ENCODE data around the gene MRTFB. TPM values are rescaled to one million over a fixed set of nuclear protein-coding genes. Genes with fewer than 3 reads are reported as not detected.

The MRTFB gene
- total and polyA plus RNA-seq, 2 donors (not counting 3 experiments of a cell fraction or from before 2014, with no cell fraction given), result 19.6 to 49.5 TPM

- intact Hi-C loops (cut with micrococcal nuclease), result no loop called here
Observed at GRCh38 chr16:14180481-14180944, 109.4 kb downstream of the MRTFB start.

More at GRCh38 chr16:14180481-14180944, 109.4 kb downstream of the MRTFB start:
- peaks cover 2% of the 10 kb centered on the region for H4K20me1 ChIP-seq (replicated peaks; ENCODE audit: control insufficient read depth, extremely low read depth, insufficient read depth, low read length)
- dilution Hi-C loops (cut with MboI; ENCODE audit: extremely low pct_ligation_motif_present, low sequenced_read_pairs), result no loop called here
- BruUV-seq (replicated peaks), result no TSS peak
- H3K4me3 ChIP-seq (replicated peaks in 1 of 3; ENCODE audit: insufficient read depth in 1 of 3, low read depth in 1 of 3, low read length in 3 of 3), result no peak overlapping the region
- no peak overlapping the region for H2AFZ ChIP-seq (ENCODE audit: low read depth, low read length)
- H3K9ac ChIP-seq (replicated peaks; ENCODE audit: extremely low read depth, insufficient read depth, low read length), result no peak overlapping the region
- POLR2A ChIA-PET, result no interaction called here
- CTCF ChIA-PET, result interaction anchor here (0.9 kb wide), 2 partner anchors 16 to 257 kb away, joined by 3 to 4 read pairs; no protein-coding TSS in a partner anchor
- H3K27me3 ChIP-seq (ENCODE audit: control insufficient read depth in 2 of 2, insufficient read depth in 2 of 2, low read length in 2 of 2), result no peaks in the 10 kb centered on the region
- no peaks in the 10 kb centered on the region for H3K36me3 ChIP-seq (ENCODE audit: control insufficient read depth in 2 of 2, extremely low read depth in 1 of 2, insufficient read depth in 2 of 2, low read length in 2 of 2)
- no peaks in the 10 kb centered on the region for H3K9me3 ChIP-seq (replicated peaks; ENCODE audit: control insufficient read depth, insufficient read depth, low read length)
- peaks cover 5% of the 10 kb centered on the region for H3K4me1 ChIP-seq (ENCODE audit: control insufficient read depth, extremely low read depth, insufficient read depth, low read length)
- no peak overlapping the region for H3K27ac ChIP-seq (ENCODE audit: insufficient read depth, low read depth, low read length)
- H3K4me2 ChIP-seq (ENCODE audit: insufficient read depth, low read length), result no peak overlapping the region
- H3K79me2 ChIP-seq (ENCODE audit: control insufficient read depth, insufficient read depth, low read length), result no peaks in the 10 kb centered on the region
- H3K9me1 ChIP-seq (replicated peaks; ENCODE audit: control insufficient read depth, extremely low read depth, insufficient read depth, low read length), result no peaks in the 10 kb centered on the region
- TF ChIP-seq MYC (IDR thresholded peaks at IDR 0.05; ENCODE audit: low read depth, low read length) (no peak), EZH2 (IDR thresholded peaks at IDR 0.05; ENCODE audit: borderline replicate concordance, low read depth, low read length, severe bottlenecking) (no peak), JUN (IDR thresholded peaks at IDR 0.05; ENCODE audit: borderline replicate concordance, insufficient read depth, insufficient read length, low read depth) (no peak), CTCF (IDR thresholded peaks at IDR 0.05; ENCODE audit: extremely low read depth in 1 of 2, insufficient read depth in 1 of 2, low read depth in 1 of 2, low read length in 2 of 2) (no peak), POLR2A (IDR thresholded peaks at IDR 0.05; ENCODE audit: low read depth, low read length) (no peak), GATA2 (IDR thresholded peaks at IDR 0.05; ENCODE audit: insufficient read depth, insufficient read length, low read depth, low read length) (no peak), MAX (IDR thresholded peaks at IDR 0.05; ENCODE audit: insufficient read depth, insufficient read length) (no peak), FOS (IDR thresholded peaks at IDR 0.05; ENCODE audit: borderline replicate concordance, insufficient read depth, low read length) (no peak), POLR2AphosphoS5 (IDR thresholded peaks at IDR 0.05; ENCODE audit: insufficient read depth, low read depth, low read length) (no peak)
- no peak for DNase-seq (ENCODE audit: low read depth, low spot score)
- FAIRE-seq, result no peak

All from endothelial cell of umbilical vein (primary cell).